GM19324 (cell line): ENCODE measurements around the gene C9orf43.

ENCODE experiments used
- ATAC-seq: cut with Tn5 transposase; IDR thresholded peaks from one replicate; pipeline ENCODE4 v1.9.1; 2021; ENCODE audit warnings: mild to moderate bottlenecking, moderate library complexity; ENCODE audit not compliant: unreplicated experiment, low FRiP score

The C9orf43 gene

GRCh38 chr9:113463418-113464285 lies 53.1 kb downstream of the C9orf43 start, which contains the start of gene RGS3:
Gene RGS3, plus strand, starts transcription at chr9:113463727. Its CDS starts 76 bp downstream, at chr9:113463803.
- ATAC-seq: no peak

GRCh38 chr9:113464286-113464660 lies 53.7 kb downstream of the C9orf43 start:
- ATAC-seq: no peak

GRCh38 chr9:113465599-113466140 lies 55.1 kb downstream of the C9orf43 start:
- ATAC-seq: no peak

- ATAC-seq: no peak
These were observed 56.6 kb downstream of the C9orf43 start for GRCh38 chr9:113467183-113467582.

GRCh38 chr9:113468716-113469448 lies 58.3 kb downstream of the C9orf43 start:
- ATAC-seq: no peak

GRCh38 chr9:113471143-113471542 lies 60.6 kb downstream of the C9orf43 start:
- ATAC-seq: no peak

- no peak for ATAC-seq
These were observed 61.0 kb downstream of the C9orf43 start for GRCh38 chr9:113471566-113471965.

GRCh38 chr9:113472199-113472598 lies 61.7 kb downstream of the C9orf43 start:
- no peak for ATAC-seq

GRCh38 chr9:113474360-113475028 lies 63.9 kb downstream of the C9orf43 start:
- ATAC-seq: no peak

GRCh38 chr9:113475031-113475430 lies 64.5 kb downstream of the C9orf43 start:
- no peak for ATAC-seq

- ATAC-seq: no peak
These were observed 65.4 kb downstream of the C9orf43 start for GRCh38 chr9:113475992-113476391.

- ATAC-seq: no peak
These were observed 66.0 kb downstream of the C9orf43 start for GRCh38 chr9:113476511-113476916.

- no peak for ATAC-seq
These were observed 66.5 kb downstream of the C9orf43 start for GRCh38 chr9:113477058-113477457.

GRCh38 chr9:113477661-113478060 lies 67.1 kb downstream of the C9orf43 start:
- ATAC-seq: no peak

GRCh38 chr9:113479174-113479621 lies 68.7 kb downstream of the C9orf43 start:
- no peak for ATAC-seq
